ENCODE data around the gene PDK4. TPM values are rescaled to one million over a fixed set of nuclear protein-coding genes. Genes with fewer than 3 reads are reported as not detected.

PDK4 gene
- total and polyA plus RNA-seq, 2 donors from 2014 or later: 45.0 to 106 TPM

DNA sequence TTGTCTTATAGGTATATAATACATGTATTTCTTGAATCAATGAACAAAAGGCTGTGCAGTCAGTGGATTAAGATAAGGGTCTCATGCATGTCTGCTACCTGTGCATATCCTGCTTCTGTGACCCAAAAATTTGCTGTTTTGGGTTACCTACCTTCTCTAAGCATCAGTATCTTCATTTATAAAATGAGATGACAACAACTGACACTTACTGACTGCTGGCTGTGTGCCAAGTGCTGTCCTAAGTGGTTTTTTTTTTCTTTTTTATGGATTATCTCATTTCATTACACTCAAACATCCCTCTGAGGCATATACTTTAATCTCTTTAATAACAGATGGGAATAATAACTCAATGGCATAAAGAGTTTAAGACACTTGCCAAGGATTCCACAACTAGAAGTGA, 2.1 kb downstream of the PDK4 start:
- peak overlapping the region; percentile 25 to 54 for H3K27ac ChIP-seq (ENCODE audit: low read depth in 2 of 2, low read length in 2 of 2)
- peaks cover 0 to 39% (median 30%) of the 10 kb centered on the region in 3 donors for H3K36me3 ChIP-seq (ENCODE audit: control insufficient read depth in 2 of 3, insufficient read depth in 3 of 3, low read length in 3 of 3)
- peak overlapping the region in 2 of 3 donors; percentile 94 to 99 for H3K4me3 ChIP-seq (ENCODE audit: low read length in 3 of 3)
- peak overlapping the region in 2 of 3 donors; percentile 65 to 81 for H3K9ac ChIP-seq (ENCODE audit: low read length in 3 of 3)
- DNase-seq: no peak
- peaks cover 0 to 18% (median 3%) of the 10 kb centered on the region in 3 donors for H3K4me1 ChIP-seq (ENCODE audit: control insufficient read depth in 2 of 3, insufficient read depth in 2 of 3, low read depth in 1 of 3, low read length in 3 of 3)
- TF ChIP-seq, protein P1, sequence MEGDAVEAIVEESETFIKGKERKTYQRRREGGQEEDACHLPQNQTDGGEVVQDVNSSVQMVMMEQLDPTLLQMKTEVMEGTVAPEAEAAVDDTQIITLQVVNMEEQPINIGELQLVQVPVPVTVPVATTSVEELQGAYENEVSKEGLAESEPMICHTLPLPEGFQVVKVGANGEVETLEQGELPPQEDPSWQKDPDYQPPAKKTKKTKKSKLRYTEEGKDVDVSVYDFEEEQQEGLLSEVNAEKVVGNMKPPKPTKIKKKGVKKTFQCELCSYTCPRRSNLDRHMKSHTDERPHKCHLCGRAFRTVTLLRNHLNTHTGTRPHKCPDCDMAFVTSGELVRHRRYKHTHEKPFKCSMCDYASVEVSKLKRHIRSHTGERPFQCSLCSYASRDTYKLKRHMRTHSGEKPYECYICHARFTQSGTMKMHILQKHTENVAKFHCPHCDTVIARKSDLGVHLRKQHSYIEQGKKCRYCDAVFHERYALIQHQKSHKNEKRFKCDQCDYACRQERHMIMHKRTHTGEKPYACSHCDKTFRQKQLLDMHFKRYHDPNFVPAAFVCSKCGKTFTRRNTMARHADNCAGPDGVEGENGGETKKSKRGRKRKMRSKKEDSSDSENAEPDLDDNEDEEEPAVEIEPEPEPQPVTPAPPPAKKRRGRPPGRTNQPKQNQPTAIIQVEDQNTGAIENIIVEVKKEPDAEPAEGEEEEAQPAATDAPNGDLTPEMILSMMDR (IDR thresholded peaks at IDR 0.05; ENCODE audit: borderline replicate concordance, extremely low read depth, insufficient read depth): no peak
- no peaks in the 10 kb centered on the region for H3K27me3 ChIP-seq (ENCODE audit: control insufficient read depth, insufficient read depth, low read length)
- no peaks in the 10 kb centered on the region for H3K9me3 ChIP-seq (ENCODE audit: control insufficient read depth in 2 of 3, insufficient read depth in 1 of 3, low read length in 3 of 3)
- FAIRE-seq: no peak
- intact Hi-C loops (cut with DNase I): no loop called here

DNA sequence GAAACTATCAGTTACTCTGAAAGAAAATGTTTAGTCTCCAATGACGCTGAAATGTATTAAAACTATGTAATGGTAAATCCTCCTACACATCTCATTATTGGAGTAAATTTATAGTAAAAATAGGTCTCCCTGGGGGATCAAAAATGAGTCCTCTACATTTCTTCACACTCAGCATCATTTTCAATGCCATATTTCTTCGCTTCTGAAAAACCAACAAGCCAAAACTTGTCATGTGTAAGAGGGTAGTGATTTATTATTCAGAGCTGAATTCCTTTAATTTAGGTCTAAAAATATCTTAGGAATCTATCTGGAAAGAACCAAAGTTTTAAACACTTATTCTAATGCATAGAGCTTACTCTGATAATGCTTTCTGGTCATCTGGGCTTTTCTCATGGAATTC, 3.0 kb downstream of the PDK4 start:
- Histone ChIP-seq H3K4me1 (ENCODE audit: control insufficient read depth in 2 of 3, insufficient read depth in 2 of 3, low read depth in 1 of 3, low read length in 3 of 3) (peaks cover 0 to 22% (median 6%) of the 10 kb centered on the region in 3 donors), H3K27ac (ENCODE audit: low read depth in 2 of 2, low read length in 2 of 2) (peak overlapping the region in 1 of 2 donors; percentile 65), H3K36me3 (ENCODE audit: control insufficient read depth in 2 of 3, insufficient read depth in 3 of 3, low read length in 3 of 3) (peaks cover 0 to 47% (median 38%) of the 10 kb centered on the region in 3 donors), H3K27me3 (ENCODE audit: control insufficient read depth, insufficient read depth, low read length) (no peaks in the 10 kb centered on the region), H3K9me3 (ENCODE audit: control insufficient read depth in 2 of 3, insufficient read depth in 1 of 3, low read length in 3 of 3) (no peaks in the 10 kb centered on the region), H3K4me3 (ENCODE audit: low read length in 3 of 3) (peak overlapping the region in 2 of 3 donors; percentile 94 to 99), H3K9ac (ENCODE audit: low read length in 3 of 3) (peak overlapping the region in 1 of 3 donors; percentile 41)
- no peak for DNase-seq
- TF ChIP-seq, protein P1 (IDR thresholded peaks at IDR 0.05; ENCODE audit: borderline replicate concordance, extremely low read depth, insufficient read depth): no peak
- no peak for FAIRE-seq
- intact Hi-C loops (cut with DNase I): no loop called here

DNA sequence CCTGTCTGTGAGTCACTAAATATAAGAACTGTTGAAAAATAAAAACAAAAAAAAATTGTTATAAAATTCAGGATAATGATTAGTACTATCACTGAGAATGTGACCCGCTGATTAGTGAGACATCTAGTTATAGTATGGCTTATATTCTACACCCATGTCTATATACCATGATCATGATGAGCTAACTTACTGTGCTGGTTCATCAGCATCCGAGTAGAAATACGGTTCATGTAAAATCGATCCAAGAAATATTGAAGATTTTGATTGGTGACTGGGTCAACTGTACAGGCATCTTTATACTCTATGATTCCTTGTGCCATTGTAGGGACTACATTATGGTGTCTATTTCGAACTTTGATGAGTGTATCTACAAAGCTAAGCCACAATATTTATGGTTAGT, 3.7 kb downstream of the PDK4 start:
- Histone ChIP-seq H3K4me1 (ENCODE audit: control insufficient read depth in 2 of 3, insufficient read depth in 2 of 3, low read depth in 1 of 3, low read length in 3 of 3) (peaks cover 0 to 22% (median 6%) of the 10 kb centered on the region in 3 donors), H3K9me3 (ENCODE audit: control insufficient read depth in 2 of 3, insufficient read depth in 1 of 3, low read length in 3 of 3) (no peaks in the 10 kb centered on the region), H3K27me3 (ENCODE audit: control insufficient read depth, insufficient read depth, low read length) (no peaks in the 10 kb centered on the region), H3K27ac (ENCODE audit: low read depth in 2 of 2, low read length in 2 of 2) (peak overlapping the region; percentile 7 to 22), H3K36me3 (ENCODE audit: control insufficient read depth in 2 of 3, insufficient read depth in 3 of 3, low read length in 3 of 3) (peaks cover 0 to 54% (median 41%) of the 10 kb centered on the region in 3 donors), H3K9ac (ENCODE audit: low read length in 3 of 3) (peak overlapping the region in 2 of 3 donors; percentile 41 to 59), H3K4me3 (ENCODE audit: low read length in 3 of 3) (peak overlapping the region in 2 of 3 donors; percentile 39 to 99)
- no peak for FAIRE-seq
- intact Hi-C loops (cut with DNase I): no loop called here
- TF ChIP-seq, protein P1 (IDR thresholded peaks at IDR 0.05; ENCODE audit: borderline replicate concordance, extremely low read depth, insufficient read depth): no peak
- DNase-seq: no peak

All from kidney (tissue), 14 donors.